Forelimb muscle (tissue), 1 donor: ENCODE data around the gene CCL5. TPM values are rescaled to one million over a fixed set of nuclear protein-coding genes. Genes with fewer than 3 reads are reported as not detected.

ENCODE experiments used
- polyA plus RNA-seq: library from polyadenylated mRNA; unstranded; fragments of 120-200 nt; gene quantifications from one replicate; pipeline ENCODE4 v1.2.1, GENCODE V29; 2013; ENCODE audit not compliant: insufficient read length

The CCL5 gene
- polyA plus RNA-seq, 1 donor = 1.2 TPM

Other genes starting within 250 kb of the CCL5 start
- 3.1 TPM for gene RASL10B, start 148.7 kb downstream of the CCL5 start, polyA plus RNA-seq
- gene GAS2L2, start 127.1 kb downstream of the CCL5 start, polyA plus RNA-seq = not detected
- gene C17orf50, start 119.5 kb downstream of the CCL5 start, polyA plus RNA-seq = not detected
- 3.6 TPM for gene MMP28, start 84.7 kb downstream of the CCL5 start, polyA plus RNA-seq
- gene TAF15, start 70.9 kb downstream of the CCL5 start, polyA plus RNA-seq = 110 TPM
- gene HEATR9, start 11.5 kb downstream of the CCL5 start, polyA plus RNA-seq = 0.10 TPM
- gene RDM1, start 50.4 kb upstream of the CCL5 start, polyA plus RNA-seq = 0.28 TPM
- gene LYZL6, start 63.4 kb upstream of the CCL5 start, polyA plus RNA-seq = not detected
- gene CCL16, start 101.1 kb upstream of the CCL5 start, polyA plus RNA-seq = 0.39 TPM
- 34.6 TPM for gene CCL14, start 106.4 kb upstream of the CCL5 start, polyA plus RNA-seq
- not detected for gene CCL15, start 121.2 kb upstream of the CCL5 start, polyA plus RNA-seq
- not detected for gene CCL23, start 137.6 kb upstream of the CCL5 start, polyA plus RNA-seq
- gene CCL18, start 183.9 kb upstream of the CCL5 start, polyA plus RNA-seq = not detected
- gene CCL3, start 209.8 kb upstream of the CCL5 start, polyA plus RNA-seq = 3.1 TPM
- 0.76 TPM for gene CCL4, start 223.5 kb upstream of the CCL5 start, polyA plus RNA-seq